A549 (cell line): ENCODE measurements around the gene SIGLEC5.

Experiments used
- BCL3 ChIP-seq: fragments of >200 bp; sonication (Bioruptor Twin); formaldehyde crosslinking; IDR thresholded peaks from 3 replicates; pipeline ENCODE4 v1.6.1; 2016
- CBX2 ChIP-seq: fragments of 200-600 bp; sonication (generic); IDR thresholded peaks from 2 replicates; pipeline ENCODE4 v1.6.1; 2016; ENCODE audit warnings: low read depth, mild to moderate bottlenecking, borderline replicate concordance
- CHD2 ChIP-seq: fragments of 150-350 bp; IDR thresholded peaks from 2 replicates; pipeline ENCODE4 v1.6.1; 2014; ENCODE audit warnings: low read length; ENCODE audit not compliant: partially characterized antibody
- CTCF ChIP-seq: fragments of >200 bp; sonication (Bioruptor Twin); formaldehyde crosslinking; IDR thresholded peaks from 3 replicates; pipeline ENCODE4 v1.5.1; 2016
- ESRRA ChIP-seq: fragments of 150-350 bp; IDR thresholded peaks from 2 replicates; pipeline ENCODE4 v1.6.1; 2014; ENCODE audit warnings: mild to moderate bottlenecking, low read length, borderline replicate concordance
- JUNB ChIP-seq: fragments of >200 bp; sonication (Bioruptor Twin); formaldehyde crosslinking; IDR thresholded peaks from 2 replicates; pipeline ENCODE4 v1.6.1; 2016
- MAFK ChIP-seq: fragments of 450-650 bp; IDR thresholded peaks from 2 replicates; pipeline ENCODE4 v1.6.1; 2014; ENCODE audit not compliant: partially characterized antibody
- PBX3 ChIP-seq: IDR thresholded peaks from 2 replicates; pipeline ENCODE4 v1.6.1; 2012
- POLR2A ChIP-seq: IDR thresholded peaks from 2 replicates; pipeline ENCODE4 v1.6.1; 2012; ENCODE audit warnings: mild to moderate bottlenecking, low read length
- RFX5 ChIP-seq: fragments of 450-650 bp; IDR thresholded peaks from 2 replicates; pipeline ENCODE4 v1.7.1; 2014; ENCODE audit warnings: antibody characterized with exemption, mild to moderate bottlenecking, moderate library complexity
- RNF2 ChIP-seq: fragments of 200-600 bp; sonication (generic); IDR thresholded peaks from 2 replicates; pipeline ENCODE4 v1.6.1; 2016; ENCODE audit warnings: low read depth, mild to moderate bottlenecking, antibody characterized with exemption, moderate library complexity, borderline replicate concordance
- SREBF2 ChIP-seq: fragments of 450-650 bp; IDR thresholded peaks from 2 replicates; pipeline ENCODE4 v1.6.1; 2014; ENCODE audit warnings: mild to moderate bottlenecking, moderate library complexity
- USF2 ChIP-seq: fragments of 450-650 bp; IDR thresholded peaks from 2 replicates; pipeline ENCODE4 v1.6.1; 2014; ENCODE audit warnings: antibody characterized with exemption

GRCh38 chr19:51607077-51607476 is 23.1 kb downstream of the SIGLEC5 start:
- TF ChIP-seq CTCF, result no peak
- no peak for TF ChIP-seq CHD2
- TF ChIP-seq USF2, result no peak
- TF ChIP-seq CBX2, result no peak
- no peak for TF ChIP-seq MAFK
- TF ChIP-seq SREBF2, result no peak
- no peak for TF ChIP-seq PBX3
- no peak for TF ChIP-seq JUNB
- TF ChIP-seq POLR2A, result no peak
- TF ChIP-seq ESRRA, result no peak
- TF ChIP-seq BCL3, result no peak
- no peak for TF ChIP-seq RFX5
- TF ChIP-seq RNF2, result no peak
